Measurements from ENCODE around the gene RUBCNL. TPM values are rescaled to one million over a fixed set of nuclear protein-coding genes. Genes with fewer than 3 reads are reported as not detected.

The RUBCNL gene
- total RNA-seq, 1 donor from 2014 or later = 1.1 TPM

- Mint-ChIP-seq H3K27ac (no peak overlapping the region), H3K4me3 (no peak overlapping the region), H3K27me3 (no peaks in the 10 kb centered on the region), H3K36me3 (no peaks in the 10 kb centered on the region), H3K4me1 (ENCODE audit: unreplicated experiment) (peaks cover 4% of the 10 kb centered on the region), H3K9me3 (no peaks in the 10 kb centered on the region)
- TF ChIP-seq CTCF (conservative IDR thresholded peaks at IDR 0.05) = no peak
- no peak for DNase-seq (ENCODE audit: extremely low spot score, unreplicated experiment)
These were observed 91.4 kb downstream of the RUBCNL start for GRCh38 chr13:46295491-46296114.

GRCh38 chr13:46293436-46293835 lies 93.6 kb downstream of the RUBCNL start:
- H3K27ac Mint-ChIP-seq = no peak overlapping the region
- TF ChIP-seq CTCF (conservative IDR thresholded peaks at IDR 0.05) = no peak

More at GRCh38 chr13:46293436-46293835, 93.6 kb downstream of the RUBCNL start:
- Mint-ChIP-seq H3K9me3 (no peaks in the 10 kb centered on the region), H3K4me1 (ENCODE audit: unreplicated experiment) (peaks cover 10% of the 10 kb centered on the region), H3K36me3 (no peaks in the 10 kb centered on the region), H3K27me3 (no peaks in the 10 kb centered on the region), H3K4me3 (no peak overlapping the region)
- DNase-seq (ENCODE audit: extremely low spot score, unreplicated experiment) = no peak

Other genes starting within 250 kb of the RUBCNL start
- gene LCP1, start 205.1 kb downstream of the RUBCNL start, total RNA-seq (ENCODE audit: low replicate concordance) = 43.3 and 157 TPM in 2 replicates
- 0.24 and 0.29 TPM in 2 replicates for gene LRRC63, start 175.3 kb downstream of the RUBCNL start, total RNA-seq (ENCODE audit: low replicate concordance)
- gene LRCH1, start 165.9 kb upstream of the RUBCNL start, total RNA-seq (ENCODE audit: low replicate concordance) = 17.4 and 23.0 TPM in 2 replicates

All from type B pancreatic cell (in vitro differentiated cells).